Lower lobe of right lung (tissue), 2 donors: ENCODE measurements around the gene STAMBPL1. TPM values are rescaled to one million over a fixed set of nuclear protein-coding genes. Genes with fewer than 3 reads are reported as not detected.

Experiments used
- ATAC-seq, 2 donors: fragments of 200-7000 bp; cut with Tn5 transposase; one replicate each; pipeline ENCODE4 v1.9.1; 2020 to 2022; ENCODE audit warnings: mild to moderate bottlenecking in 2 of 2, moderate library complexity in 2 of 2
- DNase-seq: peaks from one replicate; pipeline ENCODE4 v3.0.0-alpha.2; 2020
- H3K27ac ChIP-seq: fragments of 200-600 bp; one replicate; pipeline ENCODE4 v1.8.0; 2022
- H3K27me3 ChIP-seq: fragments of 200-600 bp; one replicate; pipeline ENCODE4 v1.8.0; 2022; ENCODE audit warnings: low read depth
- H3K36me3 ChIP-seq: fragments of 200-600 bp; one replicate; pipeline ENCODE4 v1.8.0; 2022; ENCODE audit warnings: mild to moderate bottlenecking
- H3K4me1 ChIP-seq: fragments of 200-600 bp; one replicate; pipeline ENCODE4 v1.8.0; 2022
- H3K4me3 ChIP-seq: fragments of 200-600 bp; one replicate; pipeline ENCODE4 v1.8.0; 2022; ENCODE audit warnings: mild to moderate bottlenecking
- H3K9me3 ChIP-seq: fragments of 200-600 bp; one replicate; pipeline ENCODE4 v1.8.0; 2022
- intact Hi-C: fragments of 100-400 bp; cut with DNase I; formaldehyde crosslinking; loops from one replicate; pipeline ENCODE4 v1.11.0; 2022
- total RNA-seq: library from RNA; stranded (reverse); fragmentation: NEBNext Ultra II Directional; extraction: Animal tissue kit (Norgen Biotek cat#: 25700); gene quantifications from one replicate; pipeline ENCODE4 v1.2.1, GENCODE V29; 2021
- TF ChIP-seq, protein P1 (sequence below): fragments of 200-600 bp; IDR thresholded peaks from one replicate; pipeline ENCODE4 v1.8.0; 2022; ENCODE audit warnings: antibody characterized with exemption, mild to moderate bottlenecking
- donor health status: DM: no; HTN: yes; CAD: no; lungs with severe emphysema.

STAMBPL1 gene
- total RNA-seq, 1 donor from 2014 or later = 7.1 TPM

DNA sequence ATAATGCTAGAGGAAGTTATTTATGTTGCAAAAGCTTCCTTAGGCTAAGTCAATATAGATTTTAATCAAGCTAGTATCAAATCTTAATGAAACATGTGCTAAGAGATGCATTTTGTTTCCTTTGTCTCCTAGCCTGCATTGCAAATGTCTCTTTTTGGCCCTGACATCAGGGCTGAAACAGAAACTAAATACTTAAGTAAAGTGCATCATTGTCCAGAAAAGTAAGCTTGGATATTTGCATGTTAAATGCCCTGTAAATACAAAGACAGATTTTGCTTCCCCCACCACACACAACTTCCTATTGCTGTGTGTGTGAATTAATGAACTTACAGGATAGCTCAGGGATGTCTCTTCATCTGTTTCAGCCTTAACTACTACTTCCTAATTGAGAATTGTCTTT, 10.0 kb upstream of the STAMBPL1 start:
- ATAC-seq = no peak
- Histone ChIP-seq H3K4me1 (no peaks in the 10 kb centered on the region), H3K27ac (no peak overlapping the region), H3K27me3 (no peaks in the 10 kb centered on the region), H3K4me3 (no peak overlapping the region), H3K36me3 (no peaks in the 10 kb centered on the region), H3K9me3 (no peaks in the 10 kb centered on the region)
- no peak for DNase-seq
- TF ChIP-seq, protein P1, sequence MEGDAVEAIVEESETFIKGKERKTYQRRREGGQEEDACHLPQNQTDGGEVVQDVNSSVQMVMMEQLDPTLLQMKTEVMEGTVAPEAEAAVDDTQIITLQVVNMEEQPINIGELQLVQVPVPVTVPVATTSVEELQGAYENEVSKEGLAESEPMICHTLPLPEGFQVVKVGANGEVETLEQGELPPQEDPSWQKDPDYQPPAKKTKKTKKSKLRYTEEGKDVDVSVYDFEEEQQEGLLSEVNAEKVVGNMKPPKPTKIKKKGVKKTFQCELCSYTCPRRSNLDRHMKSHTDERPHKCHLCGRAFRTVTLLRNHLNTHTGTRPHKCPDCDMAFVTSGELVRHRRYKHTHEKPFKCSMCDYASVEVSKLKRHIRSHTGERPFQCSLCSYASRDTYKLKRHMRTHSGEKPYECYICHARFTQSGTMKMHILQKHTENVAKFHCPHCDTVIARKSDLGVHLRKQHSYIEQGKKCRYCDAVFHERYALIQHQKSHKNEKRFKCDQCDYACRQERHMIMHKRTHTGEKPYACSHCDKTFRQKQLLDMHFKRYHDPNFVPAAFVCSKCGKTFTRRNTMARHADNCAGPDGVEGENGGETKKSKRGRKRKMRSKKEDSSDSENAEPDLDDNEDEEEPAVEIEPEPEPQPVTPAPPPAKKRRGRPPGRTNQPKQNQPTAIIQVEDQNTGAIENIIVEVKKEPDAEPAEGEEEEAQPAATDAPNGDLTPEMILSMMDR = no peak
- intact Hi-C loops = no loop called here

GRCh38 chr10:88873757-88874156, 6.3 kb upstream of the STAMBPL1 start:
- Histone ChIP-seq H3K4me1 (no peaks in the 10 kb centered on the region), H3K27ac (no peak overlapping the region), H3K36me3 (no peaks in the 10 kb centered on the region), H3K4me3 (no peak overlapping the region), H3K9me3 (no peaks in the 10 kb centered on the region), H3K27me3 (no peaks in the 10 kb centered on the region)
- no peak for DNase-seq
- no peak for ATAC-seq
- intact Hi-C loops = no loop called here
- TF ChIP-seq, protein P1 = no peak

- no peak for ATAC-seq
- no peak overlapping the region for H3K27ac ChIP-seq
- no peak for DNase-seq
- no peak overlapping the region for H3K4me3 ChIP-seq
- TF ChIP-seq, protein P1 = no peak
- H3K36me3 ChIP-seq = no peaks in the 10 kb centered on the region
- peaks cover under 1% of the 10 kb centered on the region for H3K4me1 ChIP-seq
- H3K9me3 ChIP-seq = no peaks in the 10 kb centered on the region
- intact Hi-C loops = no loop called here
- H3K27me3 ChIP-seq = no peaks in the 10 kb centered on the region
These were observed 5.8 kb upstream of the STAMBPL1 start for GRCh38 chr10:88874281-88874680.

DNA sequence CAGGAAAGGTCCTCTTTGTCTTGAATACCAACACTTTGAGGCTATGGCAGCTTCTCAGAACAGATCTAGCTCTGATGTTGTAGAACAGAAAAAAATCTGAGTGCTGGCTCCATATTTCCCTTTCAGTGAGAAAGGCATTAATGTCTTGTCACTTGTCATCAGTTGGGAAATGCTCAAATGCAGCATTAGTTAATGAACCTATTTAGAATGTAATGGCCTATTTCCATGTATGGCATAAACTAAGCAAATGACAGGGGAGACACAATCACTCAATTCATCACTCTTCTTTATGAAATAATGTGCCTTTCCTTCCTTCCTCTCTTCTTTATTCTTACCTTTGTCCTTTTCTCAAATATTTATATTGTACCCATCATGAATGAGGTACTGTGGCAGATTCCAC, 5.0 kb upstream of the STAMBPL1 start:
- no peak for ATAC-seq
- Histone ChIP-seq H3K36me3 (no peaks in the 10 kb centered on the region), H3K27ac (no peak overlapping the region), H3K27me3 (no peaks in the 10 kb centered on the region), H3K9me3 (no peaks in the 10 kb centered on the region), H3K4me1 (peaks cover 8% of the 10 kb centered on the region), H3K4me3 (no peak overlapping the region)
- intact Hi-C loops = no loop called here
- DNase-seq = no peak
- TF ChIP-seq, protein P1 = no peak

- TF ChIP-seq, protein P1 = no peak
- H3K4me3 ChIP-seq = no peak overlapping the region
- H3K36me3 ChIP-seq = no peaks in the 10 kb centered on the region
- no peak overlapping the region for H3K27ac ChIP-seq
- ATAC-seq = no peak
- H3K9me3 ChIP-seq = no peaks in the 10 kb centered on the region
- DNase-seq = no peak
- intact Hi-C loops = no loop called here
- H3K4me1 ChIP-seq = peaks cover 19% of the 10 kb centered on the region
- no peaks in the 10 kb centered on the region for H3K27me3 ChIP-seq
These were observed 2.7 kb upstream of the STAMBPL1 start for GRCh38 chr10:88877298-88877697.
